ENCODE results near the gene KREMEN2.
"Not testable (repeated sequence)": the region's sequence is repeated elsewhere in the genome, so short reads cannot be mapped to it uniquely, and the experiment has no call there.

KREMEN2 gene

DNA sequence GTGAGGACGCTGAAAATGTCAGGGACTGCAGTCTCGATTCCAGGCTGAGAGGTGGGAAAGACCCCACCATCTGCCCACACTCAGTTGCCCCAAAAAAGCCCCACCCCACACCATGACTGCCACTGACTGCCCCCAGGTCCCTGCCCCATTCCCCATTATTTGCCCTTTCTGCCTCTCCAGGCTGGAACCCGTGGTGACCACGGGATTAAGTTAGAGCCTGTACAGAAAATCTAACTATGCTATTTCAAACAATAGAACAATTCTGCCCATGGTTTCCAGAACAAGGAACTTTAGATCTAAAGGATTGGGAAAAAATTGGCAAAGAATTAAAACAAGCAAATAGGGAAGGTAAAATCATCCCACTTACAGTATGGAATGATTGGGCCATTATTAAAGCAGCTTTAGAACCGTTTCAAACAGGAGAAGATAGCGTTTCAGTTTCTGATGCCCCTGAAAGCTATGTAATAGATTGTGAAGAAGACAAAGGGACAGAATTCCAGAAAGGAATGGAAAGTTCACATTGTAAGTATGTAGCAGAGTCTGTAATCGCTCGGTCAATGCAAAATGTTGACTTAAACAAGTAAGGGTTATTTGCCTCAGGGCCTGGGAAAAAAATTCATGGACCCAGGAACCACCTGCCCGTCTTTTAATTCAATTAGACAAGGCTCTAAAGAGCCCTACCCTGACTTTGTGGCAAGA, 38.0 kb upstream of the KREMEN2 start:
- Mint-ChIP-seq H3K36me3 (ENCODE audit: low read depth) (peaks cover 12% of the 10 kb centered on the region), H3K4me3 (peak overlapping the region; percentile 2), H3K27ac (no peak overlapping the region)

DNA sequence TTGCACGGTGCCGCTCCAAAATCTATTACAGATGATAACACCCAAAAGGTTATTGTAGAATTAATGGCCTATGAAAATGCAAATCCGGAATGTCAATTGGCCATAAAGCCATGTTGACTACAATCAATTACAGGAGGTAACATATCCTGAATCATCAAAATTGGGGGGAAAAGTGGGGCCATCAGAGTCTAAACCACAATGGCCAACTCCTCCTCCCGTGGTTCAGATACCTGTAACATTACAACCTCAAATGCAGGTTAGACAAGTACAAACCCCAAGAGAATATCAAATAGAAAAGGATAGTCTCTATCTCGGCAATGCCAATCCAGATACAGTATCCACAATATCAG, 37.5 kb upstream of the KREMEN2 start:
- no peak overlapping the region for H3K4me3 Mint-ChIP-seq
- DNase-seq: no peak
- H3K4me1 Mint-ChIP-seq: peaks cover 11% of the 10 kb centered on the region

More for the DNA sequence above, 38.0 kb upstream of the KREMEN2 start:
- Mint-ChIP-seq H3K4me1 (peaks cover 11% of the 10 kb centered on the region), H3K9me3 (no peaks in the 10 kb centered on the region), H3K27me3 (ENCODE audit: low read depth, poor library complexity) (peaks cover 10% of the 10 kb centered on the region)
- no peak for DNase-seq
- TF ChIP-seq, protein P1, sequence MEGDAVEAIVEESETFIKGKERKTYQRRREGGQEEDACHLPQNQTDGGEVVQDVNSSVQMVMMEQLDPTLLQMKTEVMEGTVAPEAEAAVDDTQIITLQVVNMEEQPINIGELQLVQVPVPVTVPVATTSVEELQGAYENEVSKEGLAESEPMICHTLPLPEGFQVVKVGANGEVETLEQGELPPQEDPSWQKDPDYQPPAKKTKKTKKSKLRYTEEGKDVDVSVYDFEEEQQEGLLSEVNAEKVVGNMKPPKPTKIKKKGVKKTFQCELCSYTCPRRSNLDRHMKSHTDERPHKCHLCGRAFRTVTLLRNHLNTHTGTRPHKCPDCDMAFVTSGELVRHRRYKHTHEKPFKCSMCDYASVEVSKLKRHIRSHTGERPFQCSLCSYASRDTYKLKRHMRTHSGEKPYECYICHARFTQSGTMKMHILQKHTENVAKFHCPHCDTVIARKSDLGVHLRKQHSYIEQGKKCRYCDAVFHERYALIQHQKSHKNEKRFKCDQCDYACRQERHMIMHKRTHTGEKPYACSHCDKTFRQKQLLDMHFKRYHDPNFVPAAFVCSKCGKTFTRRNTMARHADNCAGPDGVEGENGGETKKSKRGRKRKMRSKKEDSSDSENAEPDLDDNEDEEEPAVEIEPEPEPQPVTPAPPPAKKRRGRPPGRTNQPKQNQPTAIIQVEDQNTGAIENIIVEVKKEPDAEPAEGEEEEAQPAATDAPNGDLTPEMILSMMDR (IDR thresholded peaks at IDR 0.05): no peak

DNA sequence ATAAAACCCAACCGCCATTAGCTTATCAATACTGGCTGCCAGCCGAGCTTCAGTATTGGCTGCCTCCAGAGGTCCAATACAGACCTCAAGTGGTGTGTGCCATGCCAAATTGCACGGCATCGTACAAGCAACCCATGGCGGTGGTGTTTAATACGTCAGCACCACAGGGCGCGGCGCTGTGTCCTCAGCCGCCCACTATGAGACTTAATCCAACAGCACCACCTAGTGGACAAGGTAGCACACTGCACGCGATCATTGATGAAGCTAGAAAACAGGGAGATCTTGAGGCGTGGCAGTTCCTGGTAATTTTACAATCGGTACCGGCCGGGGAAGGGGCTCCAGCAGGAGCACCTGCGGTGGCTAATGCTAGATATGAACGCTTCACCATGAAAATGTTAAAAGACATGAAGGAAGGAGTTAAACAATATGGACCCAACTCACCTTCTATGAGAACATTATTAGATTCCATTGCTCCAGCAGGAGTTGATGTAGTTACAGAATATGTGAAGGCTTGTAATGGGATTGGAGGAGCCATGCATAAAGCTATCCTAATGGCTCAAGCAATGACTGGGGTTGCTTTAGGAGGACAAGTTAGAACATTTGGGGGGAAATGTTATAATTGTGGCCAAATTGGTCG, 36.9 kb upstream of the KREMEN2 start:
- H3K4me1 Mint-ChIP-seq: peaks cover 11% of the 10 kb centered on the region
- no peak overlapping the region for H3K27ac Mint-ChIP-seq
- H3K9me3 Mint-ChIP-seq: no peaks in the 10 kb centered on the region
- TF ChIP-seq, protein P1 (IDR thresholded peaks at IDR 0.05): peak; percentile 98
- peaks cover 8% of the 10 kb centered on the region for H3K36me3 Mint-ChIP-seq (ENCODE audit: low read depth)
- H3K4me3 Mint-ChIP-seq: no peak overlapping the region
- peaks cover 8% of the 10 kb centered on the region for H3K27me3 Mint-ChIP-seq (ENCODE audit: low read depth, poor library complexity)
- DNase-seq: peak; percentile 87

More for the DNA sequence above, 37.5 kb upstream of the KREMEN2 start:
- H3K27me3 Mint-ChIP-seq (ENCODE audit: low read depth, poor library complexity): peaks cover 8% of the 10 kb centered on the region
- TF ChIP-seq, protein P1 (IDR thresholded peaks at IDR 0.05): no peak
- H3K27ac Mint-ChIP-seq: no peak overlapping the region
- no peaks in the 10 kb centered on the region for H3K9me3 Mint-ChIP-seq
- peaks cover 12% of the 10 kb centered on the region for H3K36me3 Mint-ChIP-seq (ENCODE audit: low read depth)

DNA sequence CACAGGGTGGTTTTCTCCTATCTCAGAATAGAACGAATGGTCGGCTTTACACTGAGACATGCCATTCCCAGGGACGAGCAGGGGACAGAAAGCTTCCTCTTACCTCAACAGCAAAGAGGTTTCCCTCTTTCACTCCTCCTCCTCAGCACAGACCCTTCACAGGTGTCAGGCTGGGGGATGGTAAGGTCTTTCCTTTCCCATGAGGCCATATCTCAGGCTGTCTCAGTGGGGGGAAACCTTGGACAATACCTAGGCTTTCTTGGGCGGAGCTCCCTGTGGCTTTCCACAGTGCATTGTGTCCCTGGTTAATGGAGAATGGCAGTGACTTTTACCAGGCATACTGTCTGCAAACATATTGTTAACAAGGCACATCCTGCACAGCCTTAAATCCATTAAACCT, 35.9 kb upstream of the KREMEN2 start:
- DNase-seq; H3K4me1 Mint-ChIP-seq; H3K36me3 Mint-ChIP-seq (ENCODE audit: low read depth); H3K9me3 Mint-ChIP-seq; H3K27ac Mint-ChIP-seq; H3K4me3 Mint-ChIP-seq; H3K27me3 Mint-ChIP-seq (ENCODE audit: low read depth, poor library complexity): not testable (repeated sequence)

DNA sequence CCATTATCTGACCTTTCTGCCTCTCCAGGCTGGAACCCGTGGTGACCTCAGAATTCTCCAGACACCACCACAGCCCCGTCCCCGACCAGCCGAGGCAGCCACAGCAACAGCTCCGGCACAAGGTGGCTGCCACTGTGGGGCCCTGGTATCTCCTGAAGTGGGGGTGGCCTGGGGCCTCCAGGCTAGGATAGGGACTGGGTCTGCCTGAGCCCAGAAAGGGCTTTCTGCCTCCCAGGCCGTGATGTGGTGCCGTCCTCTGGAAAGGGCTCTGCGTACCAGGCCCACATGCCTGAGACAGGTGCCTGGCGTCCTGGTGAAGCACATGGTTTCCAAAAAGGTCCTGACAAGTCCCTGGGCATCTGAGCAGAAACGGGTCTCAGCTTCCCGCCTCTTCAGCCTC, 35.3 kb upstream of the KREMEN2 start:
- TF ChIP-seq, protein P1 (IDR thresholded peaks at IDR 0.05): no peak
- no peak overlapping the region for H3K27ac Mint-ChIP-seq
- no peak for DNase-seq
- H3K27me3 Mint-ChIP-seq (ENCODE audit: low read depth, poor library complexity): peaks cover 8% of the 10 kb centered on the region
- H3K9me3 Mint-ChIP-seq: no peaks in the 10 kb centered on the region
- H3K4me1 Mint-ChIP-seq: peaks cover 5% of the 10 kb centered on the region
- H3K4me3 Mint-ChIP-seq: no peak overlapping the region
- H3K36me3 Mint-ChIP-seq (ENCODE audit: low read depth): no peaks in the 10 kb centered on the region

DNA sequence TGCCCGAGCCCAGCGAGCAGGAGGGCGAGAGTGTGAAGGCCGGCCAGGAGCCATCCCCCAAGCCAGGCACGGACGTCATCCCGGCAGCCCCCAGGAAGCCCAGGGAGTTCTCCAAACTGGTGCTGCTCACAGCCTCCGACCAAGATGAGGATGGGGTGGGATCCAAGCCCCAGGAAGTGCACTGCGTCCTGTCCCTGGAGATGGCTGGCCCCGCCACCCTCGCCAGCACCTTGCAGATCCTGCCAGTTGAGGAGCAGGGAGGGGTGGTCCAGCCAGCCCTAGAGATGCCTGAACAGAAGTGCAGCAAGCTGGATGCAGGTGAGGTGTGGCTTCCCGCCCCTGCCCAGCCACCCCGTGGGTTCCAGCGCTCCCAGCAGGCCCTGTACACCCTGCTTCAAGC, 34.4 kb upstream of the KREMEN2 start:
- peaks cover 7% of the 10 kb centered on the region for H3K36me3 Mint-ChIP-seq (ENCODE audit: low read depth)
- no peaks in the 10 kb centered on the region for H3K9me3 Mint-ChIP-seq
- H3K27ac Mint-ChIP-seq: no peak overlapping the region
- no peak for DNase-seq
- TF ChIP-seq, protein P1 (IDR thresholded peaks at IDR 0.05): no peak
- peaks cover 8% of the 10 kb centered on the region for H3K27me3 Mint-ChIP-seq (ENCODE audit: low read depth, poor library complexity)
- no peak overlapping the region for H3K4me3 Mint-ChIP-seq
- H3K4me1 Mint-ChIP-seq: peaks cover 5% of the 10 kb centered on the region

All from nephron progenitor cell (in vitro differentiated cells).